NCI-H748 treated with DMSO at 0.1 percent for 48 hours (cell line): ENCODE data around the gene RIT1.

Source experiments
- DNase-seq: peaks from one replicate; lab custom pipeline; 2025; lab: John Stamatoyannopoulos, UW

Gene RIT1

DNA sequence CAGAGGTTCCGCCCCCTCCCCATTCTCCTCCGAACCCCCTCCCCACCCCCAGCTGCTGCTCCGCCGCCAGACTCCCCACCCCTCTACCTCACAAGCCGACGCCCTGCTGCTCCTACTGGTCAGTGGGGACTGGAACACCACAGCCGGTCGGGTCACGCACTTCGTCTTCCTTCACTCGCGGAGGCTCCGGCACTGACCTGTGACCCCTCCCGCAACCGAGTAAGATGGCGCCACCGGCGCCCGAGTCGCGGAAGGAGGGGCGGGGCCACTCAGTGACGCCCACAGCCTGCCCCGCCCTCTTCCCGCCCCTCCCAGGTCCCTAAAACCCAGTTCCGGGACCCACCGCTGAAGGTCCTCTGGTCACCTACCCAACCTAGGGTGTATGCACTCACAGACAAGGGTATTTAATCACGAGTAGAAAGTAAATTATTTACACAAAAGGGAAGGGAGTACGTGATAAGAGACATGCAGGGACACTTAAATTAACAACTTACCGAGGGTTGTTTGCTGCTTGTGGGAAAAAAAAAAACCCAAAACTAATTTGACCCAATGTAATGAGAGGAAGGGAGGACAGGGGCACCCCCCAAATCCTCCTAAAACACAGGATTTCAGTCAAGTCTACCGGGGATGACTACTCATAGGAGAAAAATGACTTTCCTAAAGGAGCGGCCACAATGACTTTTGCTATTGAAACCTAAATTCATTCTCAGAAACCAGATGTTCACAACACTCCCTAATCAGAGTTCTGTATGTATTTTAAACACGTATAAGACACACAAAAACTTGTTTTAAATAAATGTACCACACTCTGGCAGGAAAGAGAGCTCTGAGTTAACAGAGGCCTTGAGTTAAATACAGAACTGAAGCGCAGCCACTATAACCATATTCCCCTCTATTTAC lies at the start of gene RIT1:
Gene RIT1 (minus strand): TSS at position 194 of the 900 bp plus-strand sequence. CDS start 588 bp downstream, outside the sequence.
- peak; percentile 74 for DNase-seq

GRCh38 chr1:155960081-155960745 lies 49.1 kb upstream of the RIT1 start:
- DNase-seq, result no peak

GRCh38 chr1:155957411-155957915 lies 46.3 kb upstream of the RIT1 start:
- DNase-seq, result no peak

GRCh38 chr1:155954645-155955044 lies 43.5 kb upstream of the RIT1 start:
- no peak for DNase-seq

DNA sequence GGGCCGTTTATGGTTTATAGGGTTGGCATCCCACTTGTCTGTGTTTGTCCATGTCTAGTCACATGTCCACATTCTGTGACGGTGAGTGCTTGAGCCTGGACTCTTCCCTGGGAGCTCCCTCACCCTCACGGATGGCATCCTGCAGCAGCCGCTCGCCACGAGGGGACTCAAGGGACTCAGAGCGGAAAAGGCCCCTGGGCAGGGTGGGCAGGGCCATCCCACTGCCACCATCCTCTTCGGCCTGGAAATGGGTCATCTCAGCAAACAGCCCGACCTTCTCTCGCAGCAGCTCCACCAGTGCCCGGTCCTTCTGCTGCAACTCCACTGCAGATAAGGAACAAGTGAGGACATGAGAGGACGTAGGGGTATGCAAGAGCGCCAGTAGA lies 41.3 kb upstream of the RIT1 start:
- DNase-seq, result no peak

GRCh38 chr1:155951753-155952504 lies 40.8 kb upstream of the RIT1 start:
- DNase-seq, result no peak

DNA sequence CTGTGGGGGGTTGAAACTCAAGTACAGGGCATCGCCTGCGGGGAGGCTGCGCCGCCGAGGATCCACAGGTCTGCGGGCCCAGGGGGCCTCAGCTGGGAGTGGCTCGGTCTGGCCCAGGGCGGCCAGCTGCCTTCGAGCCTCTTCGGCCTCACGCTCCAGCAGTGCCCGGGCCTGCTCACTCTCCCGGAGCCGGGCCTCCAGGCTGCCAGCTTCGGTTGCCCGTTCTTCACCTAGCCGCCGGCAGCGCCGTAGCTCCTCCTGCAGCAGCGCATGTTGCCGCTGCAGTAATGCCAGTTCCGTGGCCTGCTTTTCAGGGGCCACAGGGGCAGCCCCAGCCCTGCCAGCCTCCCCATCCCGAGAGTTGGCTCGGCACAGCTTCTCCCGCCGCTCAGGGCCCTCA lies 39.7 kb upstream of the RIT1 start:
- no peak for DNase-seq

DNA sequence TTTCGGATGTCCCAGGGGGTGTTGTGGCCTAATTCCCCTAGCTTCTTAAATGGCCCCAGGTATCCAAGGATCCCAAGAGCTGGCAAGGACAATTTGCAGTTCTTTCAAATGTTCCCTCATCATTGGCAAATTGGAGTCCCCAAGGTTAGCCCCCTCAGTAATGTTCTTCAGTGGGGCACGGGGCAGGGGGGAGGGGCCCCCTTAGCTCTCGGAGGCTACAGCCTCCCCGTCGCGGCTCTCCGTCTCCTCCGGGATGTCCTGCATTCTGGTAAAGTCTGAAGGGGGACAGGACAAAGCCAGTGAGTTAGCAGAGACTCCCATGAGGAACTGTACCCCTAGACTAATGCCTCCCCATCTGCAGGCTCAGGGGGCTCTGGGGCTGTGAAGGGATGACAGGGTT lies 36.6 kb upstream of the RIT1 start:
- no peak for DNase-seq

DNA sequence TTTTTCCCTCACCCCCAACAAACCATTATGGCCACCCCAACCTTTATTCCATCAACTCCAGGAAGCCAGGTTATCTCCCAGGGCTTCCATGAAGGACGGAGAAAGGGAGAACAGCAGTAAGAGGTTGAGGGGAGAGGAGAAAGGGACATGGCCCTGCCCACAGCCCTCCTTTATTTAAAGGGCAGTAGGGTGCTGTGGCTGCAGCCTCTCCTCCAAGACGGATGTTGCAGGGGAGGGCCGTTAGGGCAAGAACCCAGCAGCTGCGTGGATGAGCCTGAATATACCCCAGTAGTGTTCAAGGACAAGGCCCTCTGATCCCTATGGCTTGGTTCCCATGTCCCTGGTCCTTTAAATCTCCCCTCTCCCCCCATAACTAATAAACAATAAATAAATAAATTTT lies 36.1 kb upstream of the RIT1 start:
- DNase-seq, result no peak

GRCh38 chr1:155946633-155947219 lies 35.6 kb upstream of the RIT1 start:
- DNase-seq, result no peak

DNA sequence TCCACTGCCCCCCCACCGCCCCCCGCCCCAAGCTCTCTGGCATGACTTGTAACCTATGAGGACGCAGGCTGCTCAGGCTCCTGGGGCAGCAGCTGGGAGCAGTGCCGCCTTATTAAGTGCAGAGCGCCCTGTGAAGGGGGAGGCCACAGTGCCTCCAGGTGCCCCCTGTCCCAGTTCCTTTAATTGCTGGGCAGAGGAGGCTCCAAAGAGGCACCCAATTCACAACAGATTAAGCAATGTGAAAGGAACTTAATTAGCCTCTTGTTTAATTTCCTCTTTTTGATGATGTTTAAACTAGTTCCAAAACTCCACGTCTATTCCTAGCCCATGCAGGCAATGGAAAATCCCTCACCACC lies 33.3 kb upstream of the RIT1 start:
- no peak for DNase-seq

DNA sequence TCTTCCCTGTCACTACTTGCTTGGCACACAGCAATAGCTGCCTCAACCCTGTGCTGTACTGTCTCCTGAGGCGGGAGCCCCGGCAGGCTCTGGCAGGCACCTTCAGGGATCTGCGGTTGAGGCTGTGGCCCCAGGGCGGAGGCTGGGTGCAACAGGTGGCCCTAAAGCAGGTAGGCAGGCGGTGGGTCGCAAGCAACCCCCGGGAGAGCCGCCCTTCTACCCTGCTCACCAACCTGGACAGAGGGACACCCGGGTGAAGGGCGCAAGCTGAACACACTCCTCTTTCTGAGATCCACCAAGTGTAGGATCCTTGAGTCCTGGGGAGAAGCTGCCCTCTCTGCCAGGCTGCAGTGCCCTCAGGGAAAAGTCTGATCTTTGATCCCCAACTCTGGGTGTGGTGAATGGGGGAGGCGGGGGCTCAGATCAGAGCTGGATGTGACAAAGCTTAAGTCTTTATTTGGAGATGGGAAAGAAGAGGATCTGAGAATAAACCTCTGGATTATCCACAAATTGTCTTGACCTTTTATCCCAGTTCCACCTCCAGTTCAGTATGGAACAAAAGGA lies 31.5 kb upstream of the RIT1 start:
- DNase-seq, result no peak

DNA sequence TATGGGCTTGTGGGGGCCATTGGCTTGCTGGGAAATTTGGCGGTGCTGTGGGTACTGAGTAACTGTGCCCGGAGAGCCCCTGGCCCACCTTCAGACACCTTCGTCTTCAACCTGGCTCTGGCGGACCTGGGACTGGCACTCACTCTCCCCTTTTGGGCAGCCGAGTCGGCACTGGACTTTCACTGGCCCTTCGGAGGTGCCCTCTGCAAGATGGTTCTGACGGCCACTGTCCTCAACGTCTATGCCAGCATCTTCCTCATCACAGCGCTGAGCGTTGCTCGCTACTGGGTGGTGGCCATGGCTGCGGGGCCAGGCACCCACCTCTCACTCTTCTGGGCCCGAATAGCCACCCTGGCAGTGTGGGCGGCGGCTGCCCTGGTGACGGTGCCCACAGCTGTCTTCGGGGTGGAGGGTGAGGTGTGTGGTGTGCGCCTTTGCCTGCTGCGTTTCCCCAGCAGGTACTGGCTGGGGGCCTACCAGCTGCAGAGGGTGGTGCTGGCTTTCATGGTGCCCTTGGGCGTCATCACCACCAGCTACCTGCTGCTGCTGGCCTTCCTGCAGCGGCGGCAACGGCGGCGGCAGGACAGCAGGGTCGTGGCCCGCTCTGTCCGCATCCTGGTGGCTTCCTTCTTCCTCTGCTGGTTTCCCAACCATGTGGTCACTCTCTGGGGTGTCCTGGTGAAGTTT lies 30.8 kb upstream of the RIT1 start:
- no peak for DNase-seq

GRCh38 chr1:155940993-155941844 lies 30.1 kb upstream of the RIT1 start, which contains the start of gene RXFP4:
TSS of gene RXFP4 (plus strand) at chr1:155941638. CDS start at chr1:155941710, 72 bp downstream.
- DNase-seq, result no peak

DNA sequence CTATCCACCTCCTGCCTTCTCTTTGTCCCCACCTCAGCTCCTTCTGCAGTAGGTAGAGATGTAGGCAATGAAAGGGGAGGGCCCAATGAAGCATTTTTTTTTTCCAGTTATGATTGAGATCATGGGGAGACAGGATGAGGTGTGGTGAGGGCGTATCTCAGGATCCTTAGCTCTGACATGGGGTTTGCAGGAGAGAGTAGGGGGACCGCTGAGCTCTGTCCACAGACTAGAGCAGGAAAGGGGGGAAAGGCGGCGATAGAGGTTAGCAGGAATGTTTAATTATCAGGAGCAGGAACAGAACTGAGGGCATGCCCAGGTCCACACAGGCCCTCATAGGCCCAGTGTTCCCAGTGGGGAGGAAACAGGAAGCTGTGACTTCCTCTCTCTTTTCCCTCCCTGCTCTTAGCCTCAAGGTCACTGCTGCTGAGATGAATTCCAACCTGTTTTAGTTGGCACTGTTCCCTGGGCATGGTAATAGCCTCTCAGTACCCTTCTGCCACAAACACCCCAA lies 29.4 kb upstream of the RIT1 start:
- no peak for DNase-seq

DNA sequence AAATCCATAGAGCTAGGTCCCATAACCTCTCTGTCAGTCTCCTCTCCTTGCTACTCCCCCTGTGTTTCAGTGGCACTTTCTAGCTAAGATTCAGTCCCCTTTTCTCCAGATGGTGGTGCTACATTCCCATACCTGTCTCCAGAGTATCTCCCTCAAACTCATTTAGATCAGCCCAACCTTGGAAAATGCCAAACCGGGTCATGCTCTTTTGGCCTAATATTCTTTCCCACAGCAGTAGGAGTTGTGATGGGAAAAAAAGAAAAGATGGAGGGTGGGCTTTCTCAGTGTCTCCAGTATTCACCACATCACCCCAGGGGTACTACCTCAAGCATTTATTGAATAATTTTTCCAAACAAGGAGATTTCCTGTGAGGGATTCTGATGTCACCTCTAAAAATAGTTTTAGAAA lies 27.1 kb upstream of the RIT1 start:
- peak; percentile 52 for DNase-seq

DNA sequence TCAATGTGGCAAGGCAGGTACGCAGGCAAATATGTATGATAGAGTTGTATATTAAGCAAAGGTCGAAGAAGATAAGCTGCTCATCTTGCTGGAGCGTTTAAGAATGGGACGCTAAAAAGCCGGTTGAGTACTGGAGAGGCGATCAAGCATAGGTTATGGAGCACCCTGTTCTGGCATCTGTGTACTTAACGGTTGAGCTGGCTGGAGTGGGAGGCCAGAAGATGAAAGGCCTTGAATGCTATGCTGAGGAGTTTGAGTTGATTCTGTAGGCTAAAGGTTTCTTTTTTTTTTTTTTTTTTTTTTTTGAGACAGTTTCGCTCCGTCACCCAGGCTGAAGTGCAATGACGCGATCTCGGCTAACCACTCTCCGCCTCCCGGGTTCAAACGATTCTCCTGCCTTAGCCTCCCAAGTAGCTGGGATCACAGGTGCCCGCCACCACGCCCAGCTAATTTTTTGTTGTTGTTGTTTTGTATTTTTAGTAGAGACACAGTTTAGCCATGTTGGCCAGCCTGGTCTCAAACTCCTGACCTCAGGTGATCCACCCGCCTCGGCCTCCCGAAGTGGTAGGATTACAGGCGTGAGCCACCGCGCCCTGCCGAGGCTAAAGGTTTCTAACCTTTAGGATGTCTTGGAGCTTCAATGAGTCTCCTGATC lies 23.9 kb upstream of the RIT1 start:
- DNase-seq, result no peak

- peak; percentile 96 for DNase-seq
These were observed 23.2 kb upstream of the RIT1 start, which contains the start of gene KHDC4 for GRCh38 chr1:155934097-155934935. TSS of gene KHDC4 (minus strand) at chr1:155934413. CDS start at chr1:155934373, 40 bp downstream.
